Body of pancreas (tissue), 4 donors: ENCODE data around the gene HTT. TPM values are rescaled to one million over a fixed set of nuclear protein-coding genes. Genes with fewer than 3 reads are reported as not detected.

Experiments
- ATAC-seq: fragments of 150-250 bp; one replicate; pipeline ENCODE4 v1.9.1; 2016
- DNase-seq, 4 donors: peaks; one replicate each; pipeline ENCODE4 v3.0.0-alpha.2; 2019
- H3K27ac ChIP-seq, 4 donors: fragments of 200-600 bp; sonication (generic); 1 replicate in 3 of 4; 2 replicates in 1 of 4; pipeline versions ENCODE4 v1.5.1 to v1.6.1; 2016 to 2019; ENCODE audit warnings: mild to moderate bottlenecking in 1 of 4, mixed read lengths in 1 of 4, moderate library complexity in 1 of 4
- H3K27me3 ChIP-seq, 2 donors: fragments of 200-600 bp; sonication (generic); one replicate each; pipeline ENCODE4 v1.6.0; 2016; ENCODE audit warnings: mild to moderate bottlenecking in 1 of 2
- H3K36me3 ChIP-seq, 2 donors: fragments of 200-600 bp; sonication (generic); replicated peaks in 1 of 2; 2 replicates each; pipeline ENCODE4 v1.5.1; 2016; ENCODE audit warnings: low read depth in 2 of 2; ENCODE audit not compliant: insufficient read depth in 1 of 2
- H3K4me1 ChIP-seq: fragments of 200-600 bp; sonication (generic); one replicate; pipeline ENCODE4 v1.6.0; 2016
- H3K4me3 ChIP-seq, 2 donors: fragments of 200-600 bp; sonication (generic); 1 replicate in 1 of 2; 2 replicates in 1 of 2; pipeline ENCODE4 v1.5.1; 2016 to 2019
- H3K9me3 ChIP-seq, 3 donors: fragments of 200-600 bp; sonication (generic); 1 replicate in 2 of 3; 2 replicates in 1 of 3; pipeline ENCODE4 v1.5.1; 2016
- CTCF ChIP-seq, 7 experiments: fragments of 450-650 bp in 4 of 7; fragments of 200-600 bp in 3 of 7; sonication (generic) in 3 of 7; IDR thresholded peaks; one replicate each; pipeline ENCODE4 v1.5.1; 2016 to 2019; ENCODE audit warnings: antibody characterized with exemption in 7 of 7
- POLR2A ChIP-seq, 3 donors: fragments of 450-650 bp; IDR thresholded peaks; one replicate each; pipeline ENCODE4 v1.6.1; 2016; ENCODE audit warnings: antibody characterized with exemption in 3 of 3, mild to moderate bottlenecking in 2 of 3
- WGBS, 2 donors: methylation state at CpG; one replicate each; pipeline ENCODE4 v1.1.5; 2017; 5-methylcytosine and 5-hydroxymethylcytosine counted together
- intact Hi-C: fragments of 100-400 bp; cut with DNase I; formaldehyde crosslinking; loops from one replicate; pipeline ENCODE4 v1.15.1; 2023
- total RNA-seq, 2 donors: library from RNA; depleted of rRNA; stranded (reverse); fragments of >200 nt; gene quantifications; one replicate each; pipeline ENCODE4 v1.1.0, GENCODE V29; 2016

The HTT gene
- total RNA-seq, 2 donors from 2014 or later, result 40.5 to 115 TPM

- peaks cover 19 to 39% of the 10 kb centered on the region in 2 donors for H3K36me3 ChIP-seq
- ATAC-seq, result no peak
- DNase-seq, result no peak
- no peak for TF ChIP-seq CTCF (IDR thresholded peaks at IDR 0.05)
- no peak for TF ChIP-seq POLR2A (IDR thresholded peaks at IDR 0.05)
- no peaks in the 10 kb centered on the region for H3K27me3 ChIP-seq
- H3K4me3 ChIP-seq, result no peak overlapping the region
- peaks cover 18% of the 10 kb centered on the region for H3K4me1 ChIP-seq
- WGBS, 2 donors, result 94% methylated on average over 10 to 14 of the region's 14 CpGs
- intact Hi-C loops, result no loop called here
- no peak overlapping the region for H3K27ac ChIP-seq
- no peaks in the 10 kb centered on the region for H3K9me3 ChIP-seq
These were observed 134.3 kb downstream of the HTT start for GRCh38 chr4:3208826-3209225.

GRCh38 chr4:3209551-3210325 lies 135.3 kb downstream of the HTT start:
- TF ChIP-seq POLR2A (IDR thresholded peaks at IDR 0.05) (no peak), CTCF (IDR thresholded peaks at IDR 0.05) (no peak)
- 88 to 93% methylated on average over 13 to 17 of the region's 17 CpGs for WGBS, 2 donors
- Histone ChIP-seq H3K4me1 (peaks cover 9% of the 10 kb centered on the region), H3K27ac (no peak overlapping the region), H3K4me3 (no peak overlapping the region), H3K27me3 (no peaks in the 10 kb centered on the region), H3K36me3 (peaks cover 19 to 42% of the 10 kb centered on the region in 2 donors), H3K9me3 (no peaks in the 10 kb centered on the region)
- no peak for ATAC-seq
- no peak for DNase-seq
- intact Hi-C loops, result no loop called here

- Histone ChIP-seq H3K4me1 (peaks cover 7% of the 10 kb centered on the region), H3K4me3 (no peak overlapping the region), H3K36me3 (peaks cover 24 to 49% of the 10 kb centered on the region in 2 donors), H3K27ac (peak overlapping the region in 1 of 4 donors; percentile 32), H3K27me3 (no peaks in the 10 kb centered on the region), H3K9me3 (no peaks in the 10 kb centered on the region)
- ATAC-seq (no peak), DNase-seq (peak in 3 of 4 donors; percentile 10 to 55 (median 24))
- intact Hi-C loops, result no loop called here
- WGBS, 2 donors, result 60 to 76% methylated on average over 5 to 6 of the region's 6 CpGs
- TF ChIP-seq CTCF (IDR thresholded peaks at IDR 0.05) (no peak), POLR2A (IDR thresholded peaks at IDR 0.05) (no peak)
These were observed 136.0 kb downstream of the HTT start for GRCh38 chr4:3210467-3210866.

- H3K27ac ChIP-seq, result no peak overlapping the region
- peak in 1 of 4 donors; percentile 2 for DNase-seq
- H3K27me3 ChIP-seq, result no peaks in the 10 kb centered on the region
- WGBS, 2 donors, result 90 to 93% methylated on average over 8 of the region's 8 CpGs
- no peaks in the 10 kb centered on the region for H3K9me3 ChIP-seq
- no peak overlapping the region for H3K4me3 ChIP-seq
- peaks cover 24 to 47% of the 10 kb centered on the region in 2 donors for H3K36me3 ChIP-seq
- intact Hi-C loops, result no loop called here
- ATAC-seq, result no peak
- H3K4me1 ChIP-seq, result peaks cover 7% of the 10 kb centered on the region
- TF ChIP-seq CTCF (IDR thresholded peaks at IDR 0.05) (no peak), POLR2A (IDR thresholded peaks at IDR 0.05) (no peak)
These were observed 137.4 kb downstream of the HTT start for GRCh38 chr4:3211866-3212265.
